GM23338 (cell line): Measurements from ENCODE around the gene BRI3. TPM values are rescaled to one million over a fixed set of nuclear protein-coding genes. Genes with fewer than 3 reads are reported as not detected.

Experiments
- ATAC-seq: fragments of 200-7000 bp; cut with Tn5 transposase; 3 replicates; pipeline ENCODE4 v1.9.1; 2020
- DNase-seq: peaks from one replicate; pipeline ENCODE4 v3.0.0-alpha.2; 2015; ENCODE audit warnings: low spot score
- H2AFZ ChIP-seq: fragments of 200-600 bp; sonication (generic); 2 replicates; pipeline ENCODE4 v1.8.0; 2016; ENCODE audit warnings: antibody characterized with exemption, mild to moderate bottlenecking, moderate library complexity
- H3F3A ChIP-seq: fragments of 200-600 bp; sonication (generic); replicated peaks from 2 replicates; pipeline ENCODE4 v1.8.0; 2017; ENCODE audit warnings: antibody characterized with exemption, mixed run types, low read depth
- H3K27ac ChIP-seq: fragments of 200-600 bp; sonication (generic); 2 replicates; pipeline ENCODE4 v1.6.1; 2016; ENCODE audit warnings: low read depth
- H3K27me3 ChIP-seq: fragments of 200-600 bp; sonication (generic); 2 replicates; pipeline ENCODE4 v1.8.0; 2016; ENCODE audit warnings: mild to moderate bottlenecking, mixed run types, moderate library complexity; ENCODE audit not compliant: insufficient read depth
- H3K36me3 ChIP-seq: fragments of 200-600 bp; sonication (generic); 2 replicates; pipeline ENCODE4 v1.8.0; 2016; ENCODE audit warnings: mild to moderate bottlenecking; ENCODE audit not compliant: insufficient read depth
- H3K4me1 ChIP-seq: fragments of 200-600 bp; sonication (generic); 2 replicates; pipeline ENCODE4 v1.8.0; 2016; ENCODE audit warnings: mild to moderate bottlenecking, moderate library complexity; ENCODE audit not compliant: insufficient read depth
- H3K4me2 ChIP-seq: fragments of 200-600 bp; sonication (generic); 2 replicates; pipeline ENCODE4 v1.7.1; 2017; ENCODE audit warnings: mixed run types
- H3K4me3 ChIP-seq: fragments of 200-600 bp; sonication (generic); 2 replicates; pipeline ENCODE4 v1.6.1; 2016; ENCODE audit warnings: mixed run types
- H3K79me2 ChIP-seq: fragments of 200-600 bp; sonication (generic); replicated peaks from 2 replicates; pipeline ENCODE4 v1.8.0; 2017; ENCODE audit warnings: mild to moderate bottlenecking; ENCODE audit not compliant: insufficient read depth
- H3K9me2 ChIP-seq: fragments of 200-600 bp; sonication (generic); 2 replicates; pipeline ENCODE4 v1.8.0; 2017; ENCODE audit not compliant: insufficient read depth
- H4K20me1 ChIP-seq: fragments of 200-600 bp; sonication (generic); replicated peaks from 2 replicates; pipeline ENCODE4 v1.8.0; 2017; ENCODE audit warnings: mild to moderate bottlenecking; ENCODE audit not compliant: insufficient read depth
- H3K27ac Mint-ChIP-seq: 2 replicates; pipeline ENCODE4 v1.8.0; 2020; ENCODE audit warnings: inconsistent platforms, mild to moderate bottlenecking, moderate library complexity, mixed read lengths
- H3K27me3 Mint-ChIP-seq: 3 replicates; pipeline ENCODE4 v1.8.0; 2022; ENCODE audit warnings: low read depth, mild to moderate bottlenecking, moderate library complexity, mixed read lengths, inconsistent platforms; ENCODE audit not compliant: insufficient read depth, poor library complexity
- H3K36me3 Mint-ChIP-seq: 3 replicates; pipeline ENCODE4 v1.8.0; 2021; ENCODE audit warnings: low read depth, mild to moderate bottlenecking, inconsistent platforms, moderate library complexity, mixed read lengths
- H3K4me1 Mint-ChIP-seq: 3 replicates; pipeline ENCODE4 v1.8.0; 2020; ENCODE audit warnings: mild to moderate bottlenecking, inconsistent platforms, mixed read lengths
- H3K4me3 Mint-ChIP-seq: 3 replicates; pipeline ENCODE4 v1.8.0; 2021; ENCODE audit warnings: moderate library complexity, mild to moderate bottlenecking, inconsistent platforms, mixed read lengths
- H3K9me3 Mint-ChIP-seq: 3 replicates; pipeline ENCODE4 v1.8.0; 2020; ENCODE audit warnings: moderate library complexity, mild to moderate bottlenecking, inconsistent platforms, mixed read lengths
- CREB1 ChIP-seq: fragments of 250-450 bp; sonication (Bioruptor Pico); IDR thresholded peaks from 2 replicates; pipeline ENCODE4 v1.5.0; 2020; ENCODE audit warnings: low read depth, mild to moderate bottlenecking, moderate library complexity
- EZH2 ChIP-seq: fragments of 200-600 bp; sonication (generic); IDR thresholded peaks from one replicate; pipeline ENCODE4 v1.8.0; 2017; ENCODE audit warnings: antibody characterized with exemption, mild to moderate bottlenecking, low read depth; ENCODE audit not compliant: unreplicated experiment
- EZH2phosphoT487 ChIP-seq: fragments of 200-600 bp; sonication (generic); IDR thresholded peaks from one replicate; pipeline ENCODE4 v1.8.1; 2018; ENCODE audit warnings: antibody characterized with exemption; ENCODE audit not compliant: unreplicated experiment
- NANOG ChIP-seq: IDR thresholded peaks from 2 replicates; pipeline ENCODE4 v1.6.1; 2016; ENCODE audit warnings: antibody characterized with exemption, borderline replicate concordance
- ZNF114 ChIP-seq: fragments of 250-450 bp; sonication (Bioruptor Pico); IDR thresholded peaks from 2 replicates; pipeline ENCODE4 v1.5.0; 2020; ENCODE audit warnings: mild to moderate bottlenecking, moderate library complexity
- polyA plus RNA-seq: library from polyadenylated mRNA; unstranded; fragments of >200 nt; fragmentation: Nextera tagmentation; extraction: Ambion mirVana; gene quantifications from 2 replicates; pipeline ENCODE4 v1.2.1, GENCODE V29; 2016
- total RNA-seq: library from RNA; depleted of rRNA; stranded (reverse); fragments of >200 nt; shearing (Covaris generic); gene quantifications from 2 replicates; pipeline ENCODE4 v1.2.3, GENCODE V29; 2014
- TF ChIP-seq, protein P1 (sequence below): IDR thresholded peaks from 2 replicates; pipeline ENCODE4 v1.6.1; 2016; ENCODE audit warnings: antibody characterized with exemption
- TF ChIP-seq, protein P2 (sequence below): IDR thresholded peaks from one replicate; pipeline ENCODE4 v1.6.1; 2018; ENCODE audit warnings: antibody characterized with exemption; ENCODE audit not compliant: unreplicated experiment

The BRI3 gene
- total and polyA plus RNA-seq, 2 experiments from 2014 or later: 21.7 to 66.1 TPM

DNA sequence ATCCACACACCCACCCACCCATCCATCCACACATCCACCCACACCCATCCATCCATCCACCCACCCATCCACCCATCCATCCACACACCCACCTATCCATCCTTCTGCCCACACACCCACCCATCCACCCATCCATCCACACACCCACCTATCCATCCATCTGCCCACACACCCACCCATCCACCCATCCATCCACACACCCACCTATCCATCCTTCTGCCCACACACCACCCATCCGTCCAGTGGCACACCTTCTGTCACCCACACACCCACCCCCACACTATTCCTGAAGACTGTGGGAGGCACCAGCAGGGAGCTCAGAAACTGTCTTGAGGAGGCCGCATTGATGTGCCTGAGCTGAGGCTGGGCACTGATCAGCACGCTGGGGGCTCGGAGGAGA is 38.6 kb upstream of the BRI3 start:
- H3K9me3 Mint-ChIP-seq: no peaks in the 10 kb centered on the region
- no peaks in the 10 kb centered on the region; the same call in 2 of the 3 replicates for H3K4me1 Mint-ChIP-seq
- Histone ChIP-seq H3F3A (no peaks in the 10 kb centered on the region), H3K4me3 (no peak overlapping the region), H3K4me2 (no peak overlapping the region), H3K27ac (no peak overlapping the region), H3K27me3 (no peaks in the 10 kb centered on the region), H2AFZ (no peak overlapping the region), H4K20me1 (no peaks in the 10 kb centered on the region), H3K9me2 (no peaks in the 10 kb centered on the region), H3K79me2 (no peaks in the 10 kb centered on the region), H3K36me3 (no peaks in the 10 kb centered on the region), H3K4me1 (no peaks in the 10 kb centered on the region)
- TF ChIP-seq ZNF114: no peak
- TF ChIP-seq, protein P1, sequence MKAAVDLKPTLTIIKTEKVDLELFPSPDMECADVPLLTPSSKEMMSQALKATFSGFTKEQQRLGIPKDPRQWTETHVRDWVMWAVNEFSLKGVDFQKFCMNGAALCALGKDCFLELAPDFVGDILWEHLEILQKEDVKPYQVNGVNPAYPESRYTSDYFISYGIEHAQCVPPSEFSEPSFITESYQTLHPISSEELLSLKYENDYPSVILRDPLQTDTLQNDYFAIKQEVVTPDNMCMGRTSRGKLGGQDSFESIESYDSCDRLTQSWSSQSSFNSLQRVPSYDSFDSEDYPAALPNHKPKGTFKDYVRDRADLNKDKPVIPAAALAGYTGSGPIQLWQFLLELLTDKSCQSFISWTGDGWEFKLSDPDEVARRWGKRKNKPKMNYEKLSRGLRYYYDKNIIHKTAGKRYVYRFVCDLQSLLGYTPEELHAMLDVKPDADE: no peak
- TF ChIP-seq EZH2: no peak
- no peaks in the 10 kb centered on the region; the same call in 2 of the 3 replicates for H3K36me3 Mint-ChIP-seq
- ATAC-seq (no peak), DNase-seq (no peak)
- H3K27ac Mint-ChIP-seq: no peak overlapping the region
- H3K27me3 Mint-ChIP-seq: peaks cover 7% of the 10 kb centered on the region
- no peak overlapping the region for H3K4me3 Mint-ChIP-seq

DNA sequence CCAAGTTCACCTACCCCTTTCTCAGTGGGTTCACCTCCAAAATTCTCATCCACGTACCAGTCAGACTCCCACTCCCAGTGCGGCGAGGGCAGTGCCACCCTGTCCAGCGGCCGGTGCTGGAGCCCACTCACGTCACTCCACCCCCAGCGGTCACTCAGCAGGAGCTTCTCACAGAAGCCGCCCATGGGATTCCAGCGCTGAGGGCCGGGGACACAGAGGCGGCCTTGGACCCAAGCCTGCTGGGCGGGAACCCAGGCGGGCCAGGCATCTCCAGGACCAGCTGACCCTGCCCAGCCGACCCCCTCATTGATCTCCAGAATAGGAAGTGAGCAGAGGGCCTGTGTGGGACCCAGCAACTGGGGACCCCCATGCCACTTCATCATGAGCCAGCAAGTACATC is 36.6 kb upstream of the BRI3 start:
- Histone ChIP-seq H3K36me3 (no peaks in the 10 kb centered on the region), H3K9me2 (no peaks in the 10 kb centered on the region), H3K4me1 (no peaks in the 10 kb centered on the region), H4K20me1 (no peaks in the 10 kb centered on the region), H3F3A (no peaks in the 10 kb centered on the region), H3K27me3 (no peaks in the 10 kb centered on the region), H3K79me2 (no peaks in the 10 kb centered on the region), H3K27ac (no peak overlapping the region), H3K4me3 (no peak overlapping the region), H3K4me2 (no peak overlapping the region), H2AFZ (no peak overlapping the region)
- no peak overlapping the region for H3K27ac Mint-ChIP-seq
- no peak overlapping the region for H3K4me3 Mint-ChIP-seq
- H3K27me3 Mint-ChIP-seq: peaks cover 4% of the 10 kb centered on the region
- ATAC-seq (no peak), DNase-seq (no peak)
- peaks cover 5% of the 10 kb centered on the region for H3K4me1 Mint-ChIP-seq
- TF ChIP-seq, protein P2, sequence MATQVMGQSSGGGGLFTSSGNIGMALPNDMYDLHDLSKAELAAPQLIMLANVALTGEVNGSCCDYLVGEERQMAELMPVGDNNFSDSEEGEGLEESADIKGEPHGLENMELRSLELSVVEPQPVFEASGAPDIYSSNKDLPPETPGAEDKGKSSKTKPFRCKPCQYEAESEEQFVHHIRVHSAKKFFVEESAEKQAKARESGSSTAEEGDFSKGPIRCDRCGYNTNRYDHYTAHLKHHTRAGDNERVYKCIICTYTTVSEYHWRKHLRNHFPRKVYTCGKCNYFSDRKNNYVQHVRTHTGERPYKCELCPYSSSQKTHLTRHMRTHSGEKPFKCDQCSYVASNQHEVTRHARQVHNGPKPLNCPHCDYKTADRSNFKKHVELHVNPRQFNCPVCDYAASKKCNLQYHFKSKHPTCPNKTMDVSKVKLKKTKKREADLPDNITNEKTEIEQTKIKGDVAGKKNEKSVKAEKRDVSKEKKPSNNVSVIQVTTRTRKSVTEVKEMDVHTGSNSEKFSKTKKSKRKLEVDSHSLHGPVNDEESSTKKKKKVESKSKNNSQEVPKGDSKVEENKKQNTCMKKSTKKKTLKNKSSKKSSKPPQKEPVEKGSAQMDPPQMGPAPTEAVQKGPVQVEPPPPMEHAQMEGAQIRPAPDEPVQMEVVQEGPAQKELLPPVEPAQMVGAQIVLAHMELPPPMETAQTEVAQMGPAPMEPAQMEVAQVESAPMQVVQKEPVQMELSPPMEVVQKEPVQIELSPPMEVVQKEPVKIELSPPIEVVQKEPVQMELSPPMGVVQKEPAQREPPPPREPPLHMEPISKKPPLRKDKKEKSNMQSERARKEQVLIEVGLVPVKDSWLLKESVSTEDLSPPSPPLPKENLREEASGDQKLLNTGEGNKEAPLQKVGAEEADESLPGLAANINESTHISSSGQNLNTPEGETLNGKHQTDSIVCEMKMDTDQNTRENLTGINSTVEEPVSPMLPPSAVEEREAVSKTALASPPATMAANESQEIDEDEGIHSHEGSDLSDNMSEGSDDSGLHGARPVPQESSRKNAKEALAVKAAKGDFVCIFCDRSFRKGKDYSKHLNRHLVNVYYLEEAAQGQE: no peak
- TF ChIP-seq NANOG (no peak), CREB1 (CRISPR knock-in tag) (no peak), EZH2phosphoT487 (no peak), ZNF114 (no peak)
- H3K36me3 Mint-ChIP-seq: peaks cover 3% of the 10 kb centered on the region; the same call in 2 of the 3 replicates
- no peaks in the 10 kb centered on the region; the same call in 2 of the 3 replicates for H3K9me3 Mint-ChIP-seq
